Panc1 (cell line): ENCODE data around the gene IRGC.

ENCODE experiments used
- CTCF ChIP-seq: fragments of 450-650 bp; IDR thresholded peaks from 2 replicates; pipeline ENCODE4 v1.5.1; 2017; ENCODE audit warnings: mild to moderate bottlenecking
- POLR2AphosphoS5 ChIP-seq: IDR thresholded peaks from 2 replicates; pipeline ENCODE4 v1.6.1; 2012; ENCODE audit warnings: mild to moderate bottlenecking, low read depth, low read length, moderate library complexity
- SIN3A ChIP-seq: IDR thresholded peaks from 2 replicates; pipeline ENCODE4 v1.6.1; 2012; ENCODE audit warnings: low read depth, mild to moderate bottlenecking, low read length, moderate library complexity, borderline replicate concordance; ENCODE audit not compliant: insufficient read depth
- TCF7L2 ChIP-seq: IDR thresholded peaks from 2 replicates; pipeline ENCODE4 v1.6.1; 2011; ENCODE audit warnings: mild to moderate bottlenecking, low read depth, low read length, inconsistent platforms
- TF ChIP-seq, protein P1 (sequence below), 2 experiments: IDR thresholded peaks; 2 replicates each; pipeline ENCODE4 v1.6.1; 2011 to 2012; ENCODE audit warnings: low read depth in 2 of 2, control low read depth in 1 of 2, low read length in 1 of 2, mild to moderate bottlenecking in 1 of 2, moderate library complexity in 1 of 2; ENCODE audit not compliant: insufficient read depth in 1 of 2

GRCh38 chr19:43700395-43701000, 15.4 kb upstream of the IRGC start:
- TF ChIP-seq CTCF (no peak), POLR2AphosphoS5 (no peak), TCF7L2 (no peak), SIN3A (no peak)
- TF ChIP-seq, protein P1, sequence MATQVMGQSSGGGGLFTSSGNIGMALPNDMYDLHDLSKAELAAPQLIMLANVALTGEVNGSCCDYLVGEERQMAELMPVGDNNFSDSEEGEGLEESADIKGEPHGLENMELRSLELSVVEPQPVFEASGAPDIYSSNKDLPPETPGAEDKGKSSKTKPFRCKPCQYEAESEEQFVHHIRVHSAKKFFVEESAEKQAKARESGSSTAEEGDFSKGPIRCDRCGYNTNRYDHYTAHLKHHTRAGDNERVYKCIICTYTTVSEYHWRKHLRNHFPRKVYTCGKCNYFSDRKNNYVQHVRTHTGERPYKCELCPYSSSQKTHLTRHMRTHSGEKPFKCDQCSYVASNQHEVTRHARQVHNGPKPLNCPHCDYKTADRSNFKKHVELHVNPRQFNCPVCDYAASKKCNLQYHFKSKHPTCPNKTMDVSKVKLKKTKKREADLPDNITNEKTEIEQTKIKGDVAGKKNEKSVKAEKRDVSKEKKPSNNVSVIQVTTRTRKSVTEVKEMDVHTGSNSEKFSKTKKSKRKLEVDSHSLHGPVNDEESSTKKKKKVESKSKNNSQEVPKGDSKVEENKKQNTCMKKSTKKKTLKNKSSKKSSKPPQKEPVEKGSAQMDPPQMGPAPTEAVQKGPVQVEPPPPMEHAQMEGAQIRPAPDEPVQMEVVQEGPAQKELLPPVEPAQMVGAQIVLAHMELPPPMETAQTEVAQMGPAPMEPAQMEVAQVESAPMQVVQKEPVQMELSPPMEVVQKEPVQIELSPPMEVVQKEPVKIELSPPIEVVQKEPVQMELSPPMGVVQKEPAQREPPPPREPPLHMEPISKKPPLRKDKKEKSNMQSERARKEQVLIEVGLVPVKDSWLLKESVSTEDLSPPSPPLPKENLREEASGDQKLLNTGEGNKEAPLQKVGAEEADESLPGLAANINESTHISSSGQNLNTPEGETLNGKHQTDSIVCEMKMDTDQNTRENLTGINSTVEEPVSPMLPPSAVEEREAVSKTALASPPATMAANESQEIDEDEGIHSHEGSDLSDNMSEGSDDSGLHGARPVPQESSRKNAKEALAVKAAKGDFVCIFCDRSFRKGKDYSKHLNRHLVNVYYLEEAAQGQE (IDR thresholded peaks at IDR 0.05; ENCODE audit: insufficient read depth in 1 of 2, low read depth in 2 of 2, low read length in 1 of 2), result no peak
